Superior temporal gyrus (tissue), 1 donor: ENCODE data around the gene PRPF38B.
"Not testable (repeated sequence)": the region's sequence is repeated elsewhere in the genome, so short reads cannot be mapped to it uniquely, and the experiment has no call there.

Source experiments
- DNase-seq: peaks from one replicate; pipeline ENCODE4 v3.0.0-alpha.2; 2016; ENCODE audit errors: extremely low spot score

PRPF38B gene, protein sequence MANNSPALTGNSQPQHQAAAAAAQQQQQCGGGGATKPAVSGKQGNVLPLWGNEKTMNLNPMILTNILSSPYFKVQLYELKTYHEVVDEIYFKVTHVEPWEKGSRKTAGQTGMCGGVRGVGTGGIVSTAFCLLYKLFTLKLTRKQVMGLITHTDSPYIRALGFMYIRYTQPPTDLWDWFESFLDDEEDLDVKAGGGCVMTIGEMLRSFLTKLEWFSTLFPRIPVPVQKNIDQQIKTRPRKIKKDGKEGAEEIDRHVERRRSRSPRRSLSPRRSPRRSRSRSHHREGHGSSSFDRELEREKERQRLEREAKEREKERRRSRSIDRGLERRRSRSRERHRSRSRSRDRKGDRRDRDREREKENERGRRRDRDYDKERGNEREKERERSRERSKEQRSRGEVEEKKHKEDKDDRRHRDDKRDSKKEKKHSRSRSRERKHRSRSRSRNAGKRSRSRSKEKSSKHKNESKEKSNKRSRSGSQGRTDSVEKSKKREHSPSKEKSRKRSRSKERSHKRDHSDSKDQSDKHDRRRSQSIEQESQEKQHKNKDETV

DNA sequence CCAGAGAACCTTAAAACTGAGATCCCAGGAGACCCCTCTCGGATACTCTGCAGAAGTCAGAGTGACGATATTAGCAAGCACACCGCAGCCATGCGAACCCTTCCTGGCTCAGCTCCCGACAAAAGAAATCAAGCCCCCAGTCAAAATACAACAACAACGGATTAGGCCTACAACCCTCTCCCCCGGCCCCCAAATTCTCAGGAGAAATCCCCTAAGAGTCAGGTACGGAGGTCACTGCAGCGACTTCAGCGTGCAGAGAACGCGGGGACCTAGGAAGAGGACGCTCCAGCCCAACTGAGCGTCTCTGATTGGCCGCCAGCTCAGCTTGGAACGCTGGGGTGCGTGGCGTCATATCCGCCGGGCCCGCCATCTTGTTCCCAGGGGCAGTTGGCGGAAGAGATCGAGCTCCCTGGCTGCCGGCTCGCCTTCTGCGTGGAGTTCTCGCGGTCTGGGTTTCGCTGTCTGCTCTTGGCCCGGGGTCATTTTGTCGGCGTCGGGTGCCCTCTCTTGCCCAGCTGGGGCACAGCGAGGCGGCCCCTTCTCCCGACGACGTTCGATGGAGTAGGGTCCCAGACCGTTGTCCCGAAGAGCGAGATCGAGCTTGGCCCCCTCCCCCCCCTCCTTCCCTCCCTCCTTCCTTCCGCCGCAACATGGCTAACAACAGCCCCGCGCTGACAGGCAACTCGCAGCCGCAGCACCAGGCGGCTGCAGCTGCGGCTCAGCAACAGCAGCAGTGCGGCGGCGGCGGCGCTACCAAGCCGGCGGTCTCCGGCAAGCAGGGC lies at the start of gene PRPF38B:
Gene PRPF38B (plus strand): TSS at position 369 of the 782 bp plus-strand sequence. CDS start 282 bp downstream, at position 651.
- DNase-seq = peak; percentile 97

DNA sequence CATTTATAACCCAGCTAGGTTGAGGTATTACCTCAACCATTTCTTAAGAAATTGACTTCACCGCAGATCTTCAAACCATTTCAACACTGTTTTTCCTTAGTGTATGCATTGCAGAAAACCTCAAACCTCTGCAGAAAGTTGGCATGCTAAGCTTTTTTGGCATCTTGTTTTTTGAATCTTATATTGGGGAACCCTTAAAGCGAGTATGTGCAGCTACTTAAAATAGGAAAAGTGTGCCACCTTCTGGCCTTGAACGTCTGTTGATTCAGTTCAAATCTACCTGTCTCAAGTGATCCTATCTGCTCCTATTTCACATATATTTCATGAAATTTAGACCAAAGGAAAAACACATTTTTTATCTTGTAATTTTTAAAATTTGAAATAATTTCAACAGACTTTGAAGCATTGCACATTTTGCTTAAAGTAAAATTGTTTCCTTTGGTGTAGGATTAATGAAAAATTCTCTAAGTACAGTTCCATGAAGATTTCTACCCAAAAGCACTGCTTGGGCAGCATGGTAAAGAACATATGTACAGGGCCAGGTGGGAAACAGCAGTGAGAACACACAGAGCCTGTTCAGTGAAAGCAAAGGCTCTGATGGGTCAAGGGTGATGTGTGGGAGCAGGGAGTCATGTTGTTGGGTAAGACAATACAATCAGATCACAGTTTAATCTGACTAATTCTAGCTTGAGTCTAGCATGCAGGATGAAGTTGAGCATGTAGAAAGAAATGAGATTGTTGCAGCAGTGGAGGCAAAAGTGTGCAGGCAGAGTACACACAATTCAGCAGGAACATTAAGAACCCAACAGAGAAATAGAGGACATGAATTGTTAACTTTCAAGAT lies 48.4 kb upstream of the PRPF38B start:
- peak; percentile 83 for DNase-seq

DNA sequence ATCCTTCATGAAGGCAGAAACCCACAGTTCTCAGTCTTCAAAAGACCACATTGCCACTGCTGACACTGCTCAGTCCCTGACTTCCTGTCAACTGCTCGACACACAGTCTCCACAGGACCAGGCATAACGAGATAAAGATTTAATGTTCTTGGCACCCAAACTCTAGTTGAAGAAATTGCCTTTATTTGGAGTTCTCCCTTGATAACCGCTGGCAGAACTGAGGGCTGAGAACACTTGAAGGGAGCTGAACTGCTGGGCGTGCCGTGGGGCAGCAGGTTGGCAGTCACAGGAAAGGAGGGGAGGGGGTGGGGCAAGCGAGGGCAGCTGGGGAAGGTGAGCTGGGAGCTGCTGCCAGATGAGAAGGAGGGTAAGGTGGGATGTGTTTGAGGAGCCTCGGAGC lies 47.1 kb upstream of the PRPF38B start:
- no peak for DNase-seq

DNA sequence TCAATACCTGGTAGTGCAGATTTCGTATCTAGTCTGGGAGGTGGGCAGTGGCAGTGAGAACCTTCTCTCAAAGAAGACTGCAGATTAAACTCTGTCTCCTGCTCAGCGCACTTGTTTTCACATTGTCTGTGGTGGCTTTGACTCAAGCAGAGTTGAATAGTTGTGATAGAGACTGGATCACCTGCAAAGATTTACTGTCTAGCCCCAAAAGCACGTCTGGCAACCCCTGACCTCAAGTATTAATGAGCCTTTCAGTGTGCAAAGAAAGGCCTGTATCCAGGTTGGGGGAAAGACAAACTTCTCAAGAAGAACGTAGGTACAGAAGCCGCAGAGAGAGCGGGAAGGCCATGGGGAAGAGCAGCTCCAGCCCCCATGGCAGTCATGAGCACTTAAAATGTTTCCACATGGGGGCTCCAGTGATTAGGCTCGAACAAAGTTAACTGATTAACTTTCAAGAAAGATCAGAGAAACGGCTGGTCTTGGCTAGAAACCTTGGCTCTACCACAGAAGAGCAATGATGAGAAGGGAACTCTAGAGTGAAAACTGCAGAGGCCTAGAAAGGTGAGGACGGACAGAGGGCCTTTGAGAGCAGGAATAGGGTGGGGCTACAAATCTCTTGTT lies 46.4 kb upstream of the PRPF38B start:
- no peak for DNase-seq

DNA sequence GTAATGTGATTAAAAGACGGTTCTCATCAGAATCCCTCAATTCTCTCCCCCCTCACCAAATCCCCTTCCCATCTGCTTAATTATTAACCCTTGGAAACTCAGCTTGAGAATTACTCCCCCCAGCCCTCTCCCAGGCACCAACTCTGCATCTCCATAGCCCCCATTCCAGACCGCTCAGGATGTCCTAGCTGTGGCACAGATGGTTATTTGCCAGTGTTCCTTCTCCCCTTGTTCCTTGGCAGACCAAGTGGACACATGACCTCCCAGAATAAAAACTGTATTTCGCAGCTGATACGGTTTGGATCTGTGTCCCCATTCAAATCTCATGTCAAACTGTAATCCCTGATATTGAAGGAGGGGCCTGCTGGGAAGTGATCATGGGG lies 45.9 kb upstream of the PRPF38B start:
- no peak for DNase-seq

DNA sequence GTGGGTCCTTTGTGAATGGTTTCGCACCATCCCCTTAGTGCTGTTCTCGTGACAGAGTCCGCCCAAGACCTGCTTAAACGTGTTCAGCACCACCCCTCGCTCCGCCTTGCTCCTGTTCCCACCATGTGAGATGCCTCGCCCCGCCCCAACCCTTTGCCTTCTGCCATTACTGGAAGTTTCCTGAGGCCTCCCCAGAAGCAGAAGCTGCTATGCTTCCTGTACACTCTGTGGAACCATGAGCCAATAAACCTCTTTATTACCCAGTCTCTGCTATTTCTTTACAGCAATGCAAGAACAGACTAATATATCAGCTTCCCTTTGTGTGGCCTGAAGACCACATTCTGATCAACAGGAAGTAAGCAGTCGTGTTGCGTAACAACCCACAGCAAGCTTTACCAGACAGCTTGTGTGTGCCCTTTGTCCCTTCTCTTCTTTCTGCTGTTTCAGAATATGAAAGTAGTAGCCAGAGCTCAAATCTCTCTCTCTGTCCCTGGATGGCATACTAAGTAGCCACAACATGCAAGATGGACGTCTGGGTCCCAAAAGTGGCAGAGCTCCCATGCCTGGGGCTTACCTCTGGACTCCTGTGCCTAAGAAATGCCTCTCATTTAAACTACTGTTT lies 45.4 kb upstream of the PRPF38B start:
- DNase-seq = peak; percentile 34

DNA sequence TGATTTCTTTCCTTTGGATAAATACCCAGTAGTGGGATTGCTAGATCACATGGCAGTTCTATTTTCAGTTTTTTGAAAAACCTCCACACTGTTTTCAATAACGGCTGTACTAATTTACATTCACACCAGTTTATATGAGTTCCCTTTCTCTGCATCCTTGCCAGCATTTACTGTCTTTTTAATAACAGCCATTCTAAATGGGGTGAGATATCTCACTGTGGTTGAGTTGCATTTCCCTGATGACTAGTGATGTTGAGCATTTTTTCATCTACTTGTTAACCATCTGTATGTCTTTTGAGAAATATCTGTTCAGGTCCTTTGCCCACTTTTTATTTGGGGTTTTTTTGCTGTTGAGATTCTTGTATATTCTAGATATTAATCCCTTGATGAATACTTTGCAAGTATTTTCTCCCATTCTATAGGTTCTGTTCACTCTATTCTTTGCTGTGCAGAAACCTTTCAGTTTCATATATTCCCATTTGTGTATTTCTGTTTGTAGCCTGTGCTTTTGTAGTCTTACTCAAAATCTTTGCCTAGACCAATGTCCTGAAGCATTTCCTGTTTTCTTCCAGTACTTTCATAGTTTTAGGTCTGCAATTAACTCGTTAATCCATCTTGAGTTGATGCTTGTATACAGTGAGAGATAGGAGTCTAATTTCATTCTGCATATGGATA lies 38.5 kb upstream of the PRPF38B start:
- DNase-seq = no peak

DNA sequence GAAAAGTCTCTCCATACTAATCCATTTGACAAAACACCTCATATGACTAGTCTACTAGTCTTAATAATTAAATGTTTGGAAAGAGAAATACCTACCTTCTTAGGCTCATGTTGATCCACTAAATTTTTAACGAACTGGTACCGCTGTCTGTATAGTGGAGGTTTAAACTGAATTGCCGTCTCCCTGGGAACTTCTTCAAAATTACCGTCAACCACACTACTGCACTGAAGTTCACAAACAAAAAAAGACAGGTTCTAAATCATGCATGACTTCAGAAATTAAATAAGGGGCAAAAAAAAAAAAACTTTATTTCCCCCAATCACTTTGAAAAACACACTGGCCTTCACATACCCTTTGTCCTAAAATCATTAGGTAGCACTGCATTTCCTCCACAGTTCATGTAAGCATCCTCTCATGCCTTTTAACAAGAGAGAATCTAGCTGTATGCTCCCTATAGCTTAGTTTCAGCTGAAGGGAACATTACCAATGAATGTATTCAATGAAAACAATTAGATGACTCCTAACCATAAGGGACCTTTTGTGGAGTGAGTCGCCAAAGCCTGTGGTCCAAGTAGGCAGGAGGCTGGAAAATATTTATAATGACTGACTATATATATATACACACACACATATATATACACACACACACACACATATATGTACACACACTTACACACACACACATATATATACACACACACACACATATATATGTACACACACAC lies 34.6 kb upstream of the PRPF38B start:
- no peak for DNase-seq

DNA sequence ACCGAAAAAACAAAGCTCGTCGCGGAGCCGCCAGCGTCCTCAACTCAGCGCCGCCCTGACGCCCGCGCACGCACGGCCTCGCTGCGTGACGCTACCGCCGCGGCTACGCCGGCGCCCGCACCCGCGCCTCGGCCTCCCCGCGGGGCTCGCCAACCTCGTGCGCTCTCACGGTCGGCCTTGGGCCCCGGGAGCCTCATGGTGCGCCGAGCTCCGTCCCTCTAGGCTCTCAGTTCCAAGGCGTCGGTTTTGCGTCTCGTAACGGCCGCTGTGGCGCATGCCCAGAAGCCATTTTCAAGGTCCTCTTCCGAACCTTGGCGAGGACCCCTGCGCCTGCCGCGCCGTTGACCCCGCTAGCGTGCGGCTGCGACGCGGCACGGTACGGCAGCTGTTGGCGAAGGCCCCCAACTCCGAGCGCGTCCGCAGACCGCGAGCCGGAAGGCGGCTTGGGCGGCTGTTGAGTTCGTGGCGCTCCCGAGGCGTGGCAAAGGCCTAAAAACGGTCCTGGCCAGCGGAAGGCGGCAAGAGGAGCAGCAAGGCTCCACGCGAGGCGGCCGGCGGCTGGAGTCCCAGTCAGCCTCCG lies 31.0 kb upstream of the PRPF38B start, which contains the start of gene HENMT1:
Gene HENMT1 (minus strand): TSS at position 64 of the 580 bp plus-strand sequence. CDS start 1,209 bp downstream, outside the sequence.
- DNase-seq = peak; percentile 66

DNA sequence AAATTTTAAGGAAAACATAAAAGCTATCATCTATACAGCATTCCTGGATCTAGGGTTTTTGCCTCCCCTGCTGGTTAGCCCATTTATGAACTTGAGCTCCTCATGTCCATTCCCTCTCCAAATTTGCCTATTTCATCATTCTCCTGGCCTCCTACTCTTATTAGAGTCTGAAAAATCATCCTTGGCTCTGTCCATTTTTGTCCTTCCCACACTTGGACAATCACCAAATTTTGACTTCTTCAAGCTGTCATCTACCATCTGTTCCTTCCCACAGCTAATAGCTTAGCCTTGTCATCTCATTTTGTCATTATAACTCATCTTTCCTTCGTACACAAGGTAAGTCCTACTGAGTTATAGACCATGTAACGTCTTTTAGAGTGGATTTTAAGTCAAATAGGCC lies 29.0 kb upstream of the PRPF38B start:
- no peak for DNase-seq

DNA sequence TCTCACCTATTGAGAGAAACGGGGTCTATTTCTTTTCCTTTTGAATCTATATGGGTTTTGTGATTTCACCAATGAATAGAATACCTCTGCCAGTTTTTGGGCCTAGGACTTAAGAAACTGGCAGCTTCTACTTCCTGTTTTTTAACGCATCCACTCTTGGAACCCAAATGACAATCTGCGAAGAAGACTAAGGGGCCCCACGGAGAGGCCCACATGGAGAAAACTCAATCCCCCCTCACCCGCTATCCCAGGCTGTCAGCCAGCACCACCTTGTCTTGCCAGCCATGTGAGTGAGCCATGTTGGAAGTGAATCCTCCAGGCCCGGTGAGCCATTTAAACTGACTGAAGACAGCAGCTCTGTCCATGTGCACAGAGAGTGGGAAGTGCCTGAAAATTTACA lies 27.6 kb upstream of the PRPF38B start:
- DNase-seq = no peak

DNA sequence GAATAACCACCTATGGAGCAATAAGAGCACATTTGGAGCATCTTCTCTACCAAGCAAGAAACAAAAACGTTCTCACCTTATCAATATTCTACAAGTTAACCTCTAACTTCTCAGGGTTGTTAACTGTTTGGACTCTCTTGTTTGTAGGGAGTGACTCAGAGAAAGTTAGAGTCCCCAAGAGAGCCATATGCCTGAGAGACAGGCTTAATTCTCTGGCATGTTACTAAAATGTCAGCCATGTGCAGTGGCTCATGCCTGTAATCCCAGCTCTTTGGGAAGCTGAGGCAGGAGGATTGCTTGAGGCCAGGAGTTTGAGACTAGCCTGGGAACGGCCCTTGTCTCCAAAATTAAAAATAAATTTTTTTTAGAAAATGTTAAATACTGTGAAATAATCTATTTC lies 27.0 kb upstream of the PRPF38B start:
- no peak for DNase-seq

DNA sequence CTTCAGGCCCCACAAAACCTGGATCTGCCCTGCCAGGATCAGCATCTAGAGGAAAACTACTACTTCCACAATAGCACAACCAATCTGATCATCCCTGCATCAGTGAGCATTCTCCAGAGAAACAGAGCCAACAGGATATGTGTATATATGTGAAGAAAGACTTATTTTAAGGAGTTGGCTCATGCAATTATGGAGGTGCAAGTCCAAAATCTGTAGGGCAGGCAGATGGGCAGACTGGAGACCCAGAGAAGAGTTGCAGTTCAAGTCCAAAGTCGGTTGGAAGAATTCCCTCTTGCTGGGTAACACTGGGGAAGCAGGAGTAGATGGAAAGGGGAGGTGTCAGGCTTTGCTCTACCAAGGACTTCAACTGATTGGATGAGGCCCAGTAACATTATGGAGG lies 26.3 kb upstream of the PRPF38B start:
- no peak for DNase-seq

DNA sequence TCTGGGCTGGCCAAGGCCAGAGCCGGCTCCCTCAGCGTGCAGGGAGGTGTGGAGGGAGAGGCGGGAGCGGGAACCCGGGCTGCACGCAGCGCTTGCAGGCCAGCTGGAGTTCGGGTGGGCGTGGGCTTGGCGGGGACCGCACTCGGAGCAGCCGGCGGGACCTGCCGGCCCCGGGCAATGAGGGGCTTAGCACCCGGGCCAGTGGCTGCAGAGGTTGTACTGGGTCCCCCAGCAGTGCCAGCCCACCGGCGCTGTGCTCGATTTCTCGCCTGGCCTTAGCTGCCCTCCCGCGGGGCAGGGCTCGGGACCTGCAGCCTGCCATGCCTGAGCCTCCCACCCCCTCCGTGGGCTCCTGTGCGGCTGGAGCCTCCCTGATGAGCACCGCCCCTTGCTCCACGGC lies 24.7 kb upstream of the PRPF38B start:
- DNase-seq = not testable (repeated sequence)

DNA sequence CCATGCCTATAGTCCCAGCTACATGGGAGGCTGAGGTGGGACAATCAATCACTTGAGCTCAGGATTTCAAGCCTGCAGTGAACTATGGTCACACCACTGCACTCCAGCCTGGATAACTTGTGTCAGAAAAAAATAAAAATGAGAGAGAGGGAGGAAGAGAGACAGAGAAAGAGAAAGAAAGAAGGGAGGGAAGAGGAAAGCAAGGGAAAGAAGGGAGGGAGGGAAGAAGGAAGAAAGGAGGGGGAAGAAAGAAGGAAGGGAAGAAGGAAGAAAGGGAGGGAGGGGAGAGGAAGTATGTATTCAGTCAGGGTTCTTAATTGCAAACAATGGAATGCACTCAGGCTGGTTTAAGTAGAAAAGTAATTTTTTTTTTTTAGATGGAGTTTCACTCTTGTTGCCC lies 23.3 kb upstream of the PRPF38B start:
- no peak for DNase-seq

DNA sequence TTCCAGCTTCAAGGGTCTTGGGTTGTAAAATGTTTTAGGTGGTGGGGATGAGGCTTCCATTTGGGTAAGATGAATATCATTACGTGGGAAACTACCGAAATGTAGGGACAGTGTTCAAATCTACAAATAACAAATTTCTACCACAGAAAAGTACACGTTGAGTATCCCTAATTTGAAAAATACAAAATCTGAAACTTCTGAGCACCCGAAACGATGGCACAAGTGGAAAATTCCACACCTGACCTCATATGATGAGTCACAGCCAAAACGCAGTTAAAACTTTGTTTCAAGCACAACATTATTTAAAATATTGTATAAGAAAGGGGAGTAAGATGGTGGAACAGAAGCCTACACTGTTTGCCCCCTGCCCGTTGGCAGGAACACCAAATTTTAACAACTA lies 22.4 kb upstream of the PRPF38B start:
- no peak for DNase-seq

DNA sequence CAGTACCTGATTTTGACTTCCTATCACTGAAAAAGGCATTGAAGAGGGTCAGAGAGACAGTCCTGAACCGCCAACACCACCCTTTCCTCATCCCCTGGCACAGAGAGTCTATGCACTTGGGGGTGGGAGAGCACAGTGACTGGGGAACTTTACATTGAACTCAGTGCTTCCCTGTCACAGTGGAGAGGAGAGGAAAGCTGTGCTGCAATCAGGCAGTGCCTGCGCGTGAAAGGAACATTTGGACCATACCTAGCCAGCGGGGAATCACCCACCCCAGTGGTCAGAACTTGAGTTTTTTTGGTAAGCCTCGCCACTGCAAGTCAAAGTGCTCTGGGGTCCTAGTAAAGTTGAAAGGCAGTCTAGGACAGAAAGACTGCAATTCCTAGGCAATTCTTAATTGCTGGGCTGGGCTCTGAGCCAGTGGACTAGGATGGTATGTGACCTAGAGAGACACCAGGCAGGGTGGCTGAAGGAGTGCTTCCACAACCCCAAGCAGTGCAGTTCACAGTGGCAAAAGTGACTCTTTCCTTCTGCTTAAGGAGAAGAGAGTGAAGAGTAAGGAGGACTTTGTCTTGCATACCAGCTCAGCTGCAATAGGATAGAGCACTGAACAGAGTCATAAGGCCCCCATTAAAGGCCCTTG lies 21.9 kb upstream of the PRPF38B start:
- no peak for DNase-seq

DNA sequence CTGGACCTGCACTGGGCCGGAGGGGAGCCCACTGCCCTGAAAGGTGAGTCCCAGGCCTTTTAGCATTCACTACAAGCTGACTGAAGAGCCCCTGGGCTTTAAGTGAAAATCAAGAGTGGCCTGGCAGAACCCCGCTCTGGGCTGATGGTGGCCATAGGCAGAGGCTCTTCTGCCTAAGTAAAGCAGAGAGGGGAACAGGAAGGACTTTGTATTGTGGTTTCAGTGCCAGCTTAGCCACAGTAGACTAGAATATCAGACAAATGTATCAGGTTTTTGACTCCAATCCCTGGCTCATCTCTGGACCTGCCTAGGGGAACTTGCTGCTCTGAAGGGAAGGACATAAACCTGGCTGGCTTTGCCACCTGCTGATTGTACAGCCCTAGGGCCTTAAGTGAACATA lies 21.0 kb upstream of the PRPF38B start:
- DNase-seq = no peak

DNA sequence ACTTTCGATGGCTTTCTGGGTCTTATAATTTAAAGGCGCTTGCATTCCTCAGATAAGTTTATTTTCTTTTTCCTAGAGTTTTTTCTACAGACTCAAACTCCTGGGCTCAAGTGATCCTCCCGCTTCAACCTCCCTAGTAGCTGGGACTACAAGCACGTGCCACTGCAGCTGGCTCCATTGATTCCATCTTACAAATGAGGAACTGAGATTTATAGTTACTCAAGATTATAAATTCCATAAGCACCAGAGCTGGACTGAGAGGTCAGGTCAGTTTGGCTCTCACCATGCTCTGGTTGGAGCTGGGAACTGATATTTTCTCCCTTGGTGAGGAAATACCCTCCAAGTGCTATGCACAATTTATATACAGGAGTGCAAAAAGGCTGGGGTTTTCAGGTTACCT lies 13.4 kb upstream of the PRPF38B start:
- DNase-seq = no peak
